PC-9 (cell line): ENCODE measurements around the gene ZDHHC17. TPM values are rescaled to one million over a fixed set of nuclear protein-coding genes. Genes with fewer than 3 reads are reported as not detected.
A peak's percentile ranks its signal among the peaks of the same experiment; 100 is the strongest.
"Not testable (repeated sequence)": the region's sequence is repeated elsewhere in the genome, so short reads cannot be mapped to it uniquely, and the experiment has no call there.

Experiments used
- BruUV-seq: library from RNA; stranded (reverse); fragments of 400-500 nt; replicated peaks from 2 replicates; lab custom pipeline; 2021; lab: Mats Ljungman, UMichigan
- CTCF ChIA-PET: fragments of 300-600 bp; sonication (Branson Sonifier 250); formaldehyde crosslinking; loops from one replicate; lab custom pipeline; 2022; ENCODE audit warnings: antibody characterized with exemption; lab: Charles Lee
- POLR2A ChIA-PET: fragments of 300-600 bp; sonication (Branson Sonifier 250); formaldehyde crosslinking; loops from one replicate; lab custom pipeline; 2022; ENCODE audit warnings: antibody characterized with exemption; ENCODE audit not compliant: unreplicated experiment; lab: Charles Lee
- DNase-seq, 2 experiments: peaks; one replicate each; pipeline versions ENCODE4 v3.0.0 to v3.0.0-alpha.2; 2015 to 2022; ENCODE audit warnings: mixed read lengths in 1 of 2
- H2AFZ ChIP-seq: fragments of 200-600 bp; sonication (generic); 2 replicates; pipeline ENCODE4 v1.8.1; 2017; ENCODE audit warnings: antibody characterized with exemption
- H3F3A ChIP-seq: fragments of 200-600 bp; sonication (generic); 2 replicates; pipeline ENCODE4 v1.8.1; 2017; ENCODE audit warnings: antibody characterized with exemption, mild to moderate bottlenecking, low read depth; ENCODE audit not compliant: insufficient read depth
- H3K27ac ChIP-seq: fragments of 200-600 bp; sonication (generic); 2 replicates; pipeline ENCODE4 v1.6.1; 2016; ENCODE audit warnings: mixed run types
- H3K27me3 ChIP-seq: fragments of 200-600 bp; sonication (generic); 2 replicates; pipeline ENCODE4 v1.6.1; 2016; ENCODE audit warnings: low read depth, mixed run types; ENCODE audit not compliant: insufficient read depth
- H3K36me3 ChIP-seq: fragments of 200-600 bp; sonication (generic); 2 replicates; pipeline ENCODE4 v1.6.1; 2016; ENCODE audit warnings: low read depth, mixed run types
- H3K4me1 ChIP-seq: fragments of 200-600 bp; sonication (generic); replicated peaks from 2 replicates; pipeline ENCODE4 v1.6.1; 2016; ENCODE audit warnings: mixed run types; ENCODE audit not compliant: insufficient read depth
- H3K4me2 ChIP-seq: fragments of 200-600 bp; sonication (generic); 2 replicates; pipeline ENCODE4 v1.6.1; 2017; ENCODE audit warnings: mixed run types
- H3K4me3 ChIP-seq: fragments of 200-600 bp; sonication (generic); 2 replicates; pipeline ENCODE4 v1.6.1; 2016; ENCODE audit warnings: mixed run types
- H3K79me2 ChIP-seq: fragments of 200-600 bp; sonication (generic); 2 replicates; pipeline ENCODE4 v1.6.1; 2017; ENCODE audit warnings: low read depth, mixed run types
- H3K9me2 ChIP-seq: fragments of 200-600 bp; sonication (generic); 2 replicates; pipeline ENCODE4 v1.8.1; 2017; ENCODE audit warnings: mild to moderate bottlenecking; ENCODE audit not compliant: insufficient read depth
- H3K9me3 ChIP-seq: fragments of 200-600 bp; sonication (generic); 2 replicates; pipeline ENCODE4 v1.8.1; 2016; ENCODE audit warnings: low read depth; ENCODE audit not compliant: insufficient read depth
- H4K20me1 ChIP-seq: fragments of 200-600 bp; sonication (generic); 2 replicates; pipeline ENCODE4 v1.8.1; 2017; ENCODE audit not compliant: insufficient read depth
- CTCF ChIP-seq: fragments of 200-600 bp; sonication (generic); conservative IDR thresholded peaks from 2 replicates; pipeline ENCODE4 v1.6.1; 2017; ENCODE audit warnings: mixed run types, antibody characterized with exemption, mild to moderate bottlenecking, moderate library complexity
- EZH2 ChIP-seq: fragments of 200-600 bp; sonication (generic); IDR thresholded peaks from 2 replicates; pipeline ENCODE4 v1.8.0; 2017; ENCODE audit warnings: antibody characterized with exemption, low read depth
- intact Hi-C: fragments of 100-400 bp; cut with micrococcal nuclease; formaldehyde crosslinking; loops from one replicate; pipeline ENCODE4 v1.10.0; 2022; ENCODE audit not compliant: unreplicated experiment
- total RNA-seq: library from RNA; stranded (reverse); gene quantifications from 2 replicates; pipeline ENCODE4 v1.2.3, GENCODE V29; 2021

ZDHHC17 gene
- total RNA-seq, 1 experiment from 2014 or later = 24.7 TPM

GRCh38 chr12:76719171-76720041 is 44.5 kb upstream of the ZDHHC17 start:
- Histone ChIP-seq H3K4me2 (no peak overlapping the region), H3K27me3 (no peaks in the 10 kb centered on the region), H4K20me1 (no peaks in the 10 kb centered on the region), H3K4me1 (peaks cover 10% of the 10 kb centered on the region), H3K4me3 (no peak overlapping the region), H3F3A (no peaks in the 10 kb centered on the region), H3K9me3 (no peaks in the 10 kb centered on the region), H3K9me2 (no peaks in the 10 kb centered on the region), H2AFZ (no peak overlapping the region), H3K79me2 (no peaks in the 10 kb centered on the region), H3K27ac (no peak overlapping the region), H3K36me3 (no peaks in the 10 kb centered on the region)
- DNase-seq = no peak
- TSS peak; percentile 97 for BruUV-seq
- CTCF ChIA-PET = no interaction called here
- no peak for TF ChIP-seq CTCF
- no peak for TF ChIP-seq EZH2
- intact Hi-C loops = loop anchor here (1.0 kb wide), 1 partner anchor 45 kb away; the partner anchor contains the start of gene ZDHHC17
- POLR2A ChIA-PET = interaction anchor here (0.7 kb wide), 2 partner anchors 82 to 1908 kb away, joined by 5 read pairs; no protein-coding TSS in a partner anchor

GRCh38 chr12:76720068-76720467 is 43.8 kb upstream of the ZDHHC17 start:
- peak; percentile 11 to 57 for DNase-seq
- CTCF ChIA-PET = no interaction called here
- no TSS peak for BruUV-seq

DNA sequence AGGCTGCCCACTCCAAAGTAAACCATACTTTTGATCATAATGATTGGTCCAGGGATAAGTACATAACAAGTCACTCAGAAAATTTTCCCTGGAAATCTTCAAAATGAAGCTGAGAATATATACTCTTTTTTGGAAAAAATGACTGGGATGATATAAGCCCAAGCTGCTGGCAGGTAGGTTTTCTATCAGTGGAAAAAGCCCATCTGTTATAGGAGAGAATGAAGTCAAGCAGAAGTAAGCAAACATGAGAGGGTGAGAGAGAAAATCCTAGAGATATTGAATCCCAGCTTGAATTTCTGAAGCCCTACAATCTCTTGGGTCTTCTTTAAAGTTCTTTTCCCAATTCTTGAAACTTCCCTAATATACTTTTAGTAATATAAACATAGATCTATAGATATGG is 37.3 kb upstream of the ZDHHC17 start:
- H3K9me3 ChIP-seq = no peaks in the 10 kb centered on the region
- no peaks in the 10 kb centered on the region for H4K20me1 ChIP-seq
- 0 out of 2 replicates have a peak, but pooled peaks cover 4% of the 10 kb centered on the region for H3F3A ChIP-seq
- intact Hi-C loops = no loop called here
- no peaks in the 10 kb centered on the region for H3K9me2 ChIP-seq
- H3K4me2 ChIP-seq = no peak overlapping the region
- no peaks in the 10 kb centered on the region for H3K4me1 ChIP-seq
- H3K36me3 ChIP-seq = no peaks in the 10 kb centered on the region
- ChIA-PET CTCF (no interaction called here), POLR2A (no interaction called here)
- no peak overlapping the region for H3K4me3 ChIP-seq
- H3K27me3 ChIP-seq = no peaks in the 10 kb centered on the region
- no TSS peak for BruUV-seq
- no peaks in the 10 kb centered on the region for H3K79me2 ChIP-seq
- DNase-seq = no peak
- TF ChIP-seq CTCF (no peak), EZH2 (no peak)
- no peak overlapping the region for H3K27ac ChIP-seq
- H2AFZ ChIP-seq = no peak overlapping the region

More at GRCh38 chr12:76720068-76720467, 43.8 kb upstream of the ZDHHC17 start:
- Histone ChIP-seq H3K79me2 (no peaks in the 10 kb centered on the region), H3F3A (no peaks in the 10 kb centered on the region), H3K4me2 (no peak overlapping the region; the same call in 1 of the 2 replicates), H3K27me3 (no peaks in the 10 kb centered on the region), H3K9me3 (no peaks in the 10 kb centered on the region), H3K27ac (no peak overlapping the region), H3K4me3 (no peak overlapping the region), H4K20me1 (no peaks in the 10 kb centered on the region), H3K4me1 (peaks cover 10% of the 10 kb centered on the region), H3K36me3 (no peaks in the 10 kb centered on the region), H2AFZ (no peak overlapping the region), H3K9me2 (no peaks in the 10 kb centered on the region)
- POLR2A ChIA-PET = interaction anchor here (0.7 kb wide), 1 partner anchor 1908 kb away, joined by 5 read pairs; no protein-coding TSS in a partner anchor
- no peak for TF ChIP-seq CTCF
- no peak for TF ChIP-seq EZH2
- intact Hi-C loops = loop anchor here (1.0 kb wide), 1 partner anchor 44 kb away; the partner anchor contains the start of gene ZDHHC17

DNA sequence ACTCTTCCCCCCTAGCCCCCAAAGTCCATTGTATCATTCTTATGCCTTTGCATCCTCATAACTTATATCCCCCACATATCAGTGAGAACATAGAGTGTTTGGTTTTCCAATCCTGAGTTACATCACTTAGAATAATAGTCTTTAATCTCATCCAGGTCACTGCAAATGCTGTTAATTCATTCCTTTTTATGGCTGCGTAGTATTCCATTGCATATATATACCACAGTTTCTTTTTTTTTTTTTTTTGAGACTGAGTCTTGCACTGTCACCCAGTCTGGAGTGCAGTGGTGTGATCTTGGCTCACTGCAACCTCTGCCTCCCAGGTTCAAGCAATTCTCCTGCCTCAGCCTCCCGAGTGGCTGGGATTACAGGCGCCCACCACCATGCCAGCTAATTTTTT is 31.7 kb upstream of the ZDHHC17 start:
- H3F3A ChIP-seq, H3K4me3 ChIP-seq, BruUV-seq, CTCF ChIA-PET, intact Hi-C loops, H3K9me3 ChIP-seq, H3K27me3 ChIP-seq, H3K4me1 ChIP-seq, H3K36me3 ChIP-seq, DNase-seq, H4K20me1 ChIP-seq, H3K79me2 ChIP-seq, H3K9me2 ChIP-seq, H2AFZ ChIP-seq, H3K4me2 ChIP-seq, H3K27ac ChIP-seq, POLR2A ChIA-PET: not testable (repeated sequence)

DNA sequence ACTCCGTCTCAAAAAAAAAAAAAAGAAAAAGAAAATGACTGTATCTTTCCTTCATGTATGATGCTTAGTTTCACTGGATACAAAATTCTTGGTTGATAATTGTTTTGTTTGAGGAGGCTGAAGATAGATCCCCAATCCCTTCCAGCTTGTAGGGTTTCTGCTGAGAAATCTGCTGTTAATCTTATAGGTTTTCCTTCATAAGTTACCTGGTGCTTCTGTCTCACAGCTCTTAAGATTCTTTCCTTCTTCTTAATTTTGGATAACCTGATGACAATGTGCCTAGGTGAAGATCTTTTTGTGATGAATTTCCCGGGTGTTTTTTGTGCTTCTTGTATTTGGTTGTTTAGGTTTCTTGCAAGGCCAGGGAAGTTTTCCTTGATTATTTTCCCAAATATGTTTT is 26.2 kb upstream of the ZDHHC17 start:
- CTCF ChIA-PET, intact Hi-C loops: not testable (repeated sequence)

More for the DNA sequence above, 26.2 kb upstream of the ZDHHC17 start:
- POLR2A ChIA-PET, H3K4me1 ChIP-seq, H3K9me2 ChIP-seq, H3F3A ChIP-seq, H3K27ac ChIP-seq, H3K4me3 ChIP-seq, H3K9me3 ChIP-seq, DNase-seq, H4K20me1 ChIP-seq, H3K27me3 ChIP-seq, H2AFZ ChIP-seq, H3K4me2 ChIP-seq, H3K79me2 ChIP-seq, H3K36me3 ChIP-seq, BruUV-seq: not testable (repeated sequence)
